LNCaP clone FGC (cell line): ENCODE results near the gene DLD.

Source experiments
- DNase-seq: peaks from one replicate; pipeline ENCODE4 v3.0.0-alpha.2; 2011; ENCODE audit warnings: low read depth
- H3K4me3 ChIP-seq: 2 replicates; pipeline ENCODE4 v1.5.1; 2011; ENCODE audit warnings: mild to moderate bottlenecking, low read depth, low read length, control low read depth
- TF ChIP-seq, protein P1 (sequence below): IDR thresholded peaks from 2 replicates; pipeline ENCODE4 v1.5.1; 2012; ENCODE audit warnings: mild to moderate bottlenecking; ENCODE audit not compliant: control insufficient read depth, insufficient read depth; ENCODE audit errors: extremely low read depth

The DLD gene

DNA sequence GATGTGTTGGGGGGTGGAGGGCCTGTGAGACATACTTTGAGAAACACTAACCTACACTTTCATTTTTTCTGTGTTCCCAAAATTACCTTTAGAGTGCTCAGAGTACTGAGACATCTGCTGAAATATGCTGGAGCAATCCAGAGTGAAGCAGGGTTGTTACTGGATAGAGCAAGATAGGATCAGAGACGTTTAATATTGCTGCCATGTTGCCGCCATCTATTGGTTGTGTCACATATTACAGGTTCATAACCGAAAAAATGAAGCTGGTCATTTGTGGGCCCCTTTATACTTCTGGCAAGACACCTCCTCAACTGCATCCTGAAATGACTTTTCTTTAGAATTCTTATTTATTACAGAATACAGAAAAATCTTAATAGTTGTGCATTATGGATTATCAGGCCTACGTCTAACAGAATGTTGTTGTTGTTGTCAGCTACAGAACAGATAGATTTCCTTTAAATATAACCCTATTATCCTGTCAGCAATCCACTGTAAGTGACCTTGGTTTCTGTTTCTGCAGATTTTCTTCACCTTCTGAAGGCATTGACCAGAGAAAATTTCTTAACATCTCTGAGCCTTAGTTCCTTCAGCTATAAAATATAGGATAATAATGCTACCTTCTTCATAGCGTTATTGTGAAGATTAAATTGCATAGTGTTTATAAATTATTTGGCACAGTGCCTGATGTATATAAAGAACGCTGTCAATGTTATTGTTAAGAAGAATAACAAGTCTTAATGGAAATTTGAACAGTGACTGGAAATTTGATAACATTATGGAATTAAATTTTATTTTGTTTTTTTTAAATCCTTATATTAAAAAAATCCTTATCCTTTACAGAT, 16.2 kb upstream of the DLD start:
- no peak for DNase-seq
- H3K4me3 ChIP-seq, result no peak overlapping the region
- TF ChIP-seq, protein P1, sequence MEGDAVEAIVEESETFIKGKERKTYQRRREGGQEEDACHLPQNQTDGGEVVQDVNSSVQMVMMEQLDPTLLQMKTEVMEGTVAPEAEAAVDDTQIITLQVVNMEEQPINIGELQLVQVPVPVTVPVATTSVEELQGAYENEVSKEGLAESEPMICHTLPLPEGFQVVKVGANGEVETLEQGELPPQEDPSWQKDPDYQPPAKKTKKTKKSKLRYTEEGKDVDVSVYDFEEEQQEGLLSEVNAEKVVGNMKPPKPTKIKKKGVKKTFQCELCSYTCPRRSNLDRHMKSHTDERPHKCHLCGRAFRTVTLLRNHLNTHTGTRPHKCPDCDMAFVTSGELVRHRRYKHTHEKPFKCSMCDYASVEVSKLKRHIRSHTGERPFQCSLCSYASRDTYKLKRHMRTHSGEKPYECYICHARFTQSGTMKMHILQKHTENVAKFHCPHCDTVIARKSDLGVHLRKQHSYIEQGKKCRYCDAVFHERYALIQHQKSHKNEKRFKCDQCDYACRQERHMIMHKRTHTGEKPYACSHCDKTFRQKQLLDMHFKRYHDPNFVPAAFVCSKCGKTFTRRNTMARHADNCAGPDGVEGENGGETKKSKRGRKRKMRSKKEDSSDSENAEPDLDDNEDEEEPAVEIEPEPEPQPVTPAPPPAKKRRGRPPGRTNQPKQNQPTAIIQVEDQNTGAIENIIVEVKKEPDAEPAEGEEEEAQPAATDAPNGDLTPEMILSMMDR, result peak; percentile 75

DNA sequence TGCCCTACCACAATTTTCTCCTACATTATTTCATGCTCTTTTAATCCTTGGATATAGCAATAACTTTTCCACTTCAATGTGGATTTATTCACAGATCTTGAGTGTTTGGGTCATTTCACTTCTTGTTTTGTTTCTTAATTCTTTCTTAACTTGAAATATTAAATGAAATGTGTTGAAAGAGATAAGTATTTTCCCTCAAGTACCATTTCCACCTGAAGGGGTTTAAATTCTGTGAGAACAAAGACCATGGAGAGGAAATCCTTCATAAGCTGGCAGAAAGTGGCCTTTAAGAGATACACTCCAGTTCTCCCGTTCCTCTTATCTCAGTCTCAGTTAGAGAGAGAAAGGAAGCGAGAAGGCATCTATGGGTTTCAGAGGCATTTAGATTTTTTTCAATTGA, 14.1 kb upstream of the DLD start:
- TF ChIP-seq, protein P1, result no peak
- DNase-seq, result no peak

GRCh38 chr7:107877731-107878382, 13.1 kb upstream of the DLD start:
- H3K4me3 ChIP-seq, result no peak overlapping the region
- TF ChIP-seq, protein P1, result no peak
- no peak for DNase-seq

More for the DNA sequence above, 14.1 kb upstream of the DLD start:
- no peak overlapping the region for H3K4me3 ChIP-seq

GRCh38 chr7:107878636-107879035, 12.3 kb upstream of the DLD start:
- no peak overlapping the region for H3K4me3 ChIP-seq
- TF ChIP-seq, protein P1, result no peak
- DNase-seq, result no peak

GRCh38 chr7:107879400-107880035, 11.5 kb upstream of the DLD start:
- no peak overlapping the region for H3K4me3 ChIP-seq
- no peak for DNase-seq
- TF ChIP-seq, protein P1, result peak; percentile 76

- DNase-seq, result no peak
- H3K4me3 ChIP-seq, result no peak overlapping the region
- TF ChIP-seq, protein P1, result no peak
These were observed 8.2 kb upstream of the DLD start for GRCh38 chr7:107882766-107883165.
